ENCODE measurements around the gene WARS2.

The WARS2 gene

DNA sequence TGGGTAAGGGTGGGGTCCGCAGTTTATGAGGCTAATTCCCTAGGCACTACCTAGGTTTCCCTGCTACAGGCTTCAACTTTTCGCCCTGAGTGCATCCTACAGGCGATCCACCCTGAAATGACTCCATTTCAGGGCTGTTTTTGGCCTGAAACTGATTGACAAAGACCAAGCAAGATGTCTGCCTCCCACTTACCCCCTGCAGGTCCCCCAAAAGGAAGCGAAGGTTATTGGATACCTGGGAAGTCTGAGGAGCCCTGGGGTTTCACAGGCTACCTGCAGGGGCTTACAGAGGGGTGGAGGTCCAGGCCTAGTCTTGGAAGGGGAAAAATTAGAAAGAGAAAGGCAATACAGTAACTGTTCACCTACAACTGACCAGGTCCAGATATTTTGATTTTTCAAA lies 149.0 kb downstream of the WARS2 start:
- WGBS (ENCODE audit: extremely low coverage, insufficient coverage, low lambda C conversion rate) = no CpG with 5 or more reads among the region's 4 CpGs
- H3K9ac ChIP-seq (ENCODE audit: low read length) = no peak overlapping the region
- H4K5ac ChIP-seq (ENCODE audit: low read length) = no peak overlapping the region
- H3K4ac ChIP-seq (ENCODE audit: low read depth, low read length) = no peak overlapping the region
- no peak overlapping the region for H4K8ac ChIP-seq (ENCODE audit: low read depth, low read length)
- H2BK5ac ChIP-seq (ENCODE audit: low read length) = no peak overlapping the region
- H3K23ac ChIP-seq (ENCODE audit: low read length) = no peak overlapping the region
- no peaks in the 10 kb centered on the region for H3K79me1 ChIP-seq (ENCODE audit: low read length)
- H3K79me2 ChIP-seq (ENCODE audit: control insufficient read depth, insufficient read depth, low read length) = no peaks in the 10 kb centered on the region
- H2AK5ac ChIP-seq (ENCODE audit: low read length) = no peak overlapping the region
- no peak for DNase-seq
- peaks cover 6% of the 10 kb centered on the region for H3K4me1 ChIP-seq (ENCODE audit: control insufficient read depth, low read depth, low read length)
- no peak overlapping the region for H3K4me2 ChIP-seq (ENCODE audit: low read length)
- H2BK120ac ChIP-seq (ENCODE audit: low read depth, low read length) = no peak overlapping the region
- H3K4me3 ChIP-seq (ENCODE audit: low read length) = no peak overlapping the region
- H3K27ac ChIP-seq (ENCODE audit: low read depth, low read length) = no peak overlapping the region
- no peaks in the 10 kb centered on the region for H3K36me3 ChIP-seq (ENCODE audit: control insufficient read depth, insufficient read depth, low read length)
- H2BK15ac ChIP-seq (replicated peaks; ENCODE audit: low read depth) = no peak overlapping the region
- no peak overlapping the region for H3K18ac ChIP-seq (ENCODE audit: low read length)
- no peak overlapping the region for H3K56ac ChIP-seq (ENCODE audit: low read length)
- peaks cover 89% of the 10 kb centered on the region for H3K27me3 ChIP-seq (ENCODE audit: insufficient read depth, low read length, poor library complexity)

DNA sequence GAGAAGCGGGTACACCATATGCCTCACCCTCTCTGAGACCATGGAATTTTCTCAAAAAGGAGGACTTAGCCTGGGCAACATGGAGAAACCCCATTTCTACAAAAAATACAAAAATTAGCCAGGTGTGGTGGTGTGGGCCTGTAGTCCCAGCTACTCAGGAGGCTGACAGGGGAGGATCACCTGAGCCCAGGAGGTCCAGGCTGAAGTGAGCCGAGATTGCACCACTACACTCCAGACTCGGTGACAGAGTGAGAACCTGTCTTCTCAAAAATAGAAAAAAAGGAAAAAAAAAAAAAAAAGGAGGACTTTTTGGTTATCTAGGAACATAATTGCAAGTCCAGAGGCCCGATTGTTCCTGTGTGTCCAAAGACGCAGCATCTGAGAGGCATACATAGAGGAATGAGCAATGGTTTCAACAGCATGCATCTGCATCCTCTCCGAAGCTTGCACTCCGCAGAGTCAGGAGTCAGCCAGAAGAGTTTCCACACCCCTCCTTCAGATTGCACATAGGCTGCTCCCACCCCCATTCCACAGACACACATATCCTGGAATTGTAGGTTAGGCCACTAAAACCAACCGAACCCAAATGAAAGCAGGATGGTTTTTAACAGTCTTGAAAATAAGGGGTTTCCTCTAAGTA lies 149.8 kb downstream of the WARS2 start:
- Histone ChIP-seq H3K4ac (ENCODE audit: low read depth, low read length) (no peak overlapping the region), H3K27me3 (ENCODE audit: insufficient read depth, low read length, poor library complexity) (peaks cover 89% of the 10 kb centered on the region), H2BK5ac (ENCODE audit: low read length) (no peak overlapping the region), H2BK15ac (replicated peaks; ENCODE audit: low read depth) (no peak overlapping the region), H3K9ac (ENCODE audit: low read length) (no peak overlapping the region), H3K36me3 (ENCODE audit: control insufficient read depth, insufficient read depth, low read length) (no peaks in the 10 kb centered on the region), H3K4me3 (ENCODE audit: low read length) (no peak overlapping the region), H2BK120ac (ENCODE audit: low read depth, low read length) (no peak overlapping the region), H3K79me1 (ENCODE audit: low read length) (no peaks in the 10 kb centered on the region), H2AK5ac (ENCODE audit: low read length) (no peak overlapping the region), H3K23ac (ENCODE audit: low read length) (no peak overlapping the region), H3K79me2 (ENCODE audit: control insufficient read depth, insufficient read depth, low read length) (no peaks in the 10 kb centered on the region), H3K4me2 (ENCODE audit: low read length) (no peak overlapping the region), H3K27ac (ENCODE audit: low read depth, low read length) (no peak overlapping the region), H4K5ac (ENCODE audit: low read length) (no peak overlapping the region), H4K8ac (ENCODE audit: low read depth, low read length) (no peak overlapping the region), H3K4me1 (ENCODE audit: control insufficient read depth, low read depth, low read length) (peaks cover 6% of the 10 kb centered on the region), H3K18ac (ENCODE audit: low read length) (no peak overlapping the region), H3K56ac (ENCODE audit: low read length) (no peak overlapping the region)
- DNase-seq = no peak
- no CpG with 5 or more reads among the region's 8 CpGs for WGBS (ENCODE audit: extremely low coverage, insufficient coverage, low lambda C conversion rate)

DNA sequence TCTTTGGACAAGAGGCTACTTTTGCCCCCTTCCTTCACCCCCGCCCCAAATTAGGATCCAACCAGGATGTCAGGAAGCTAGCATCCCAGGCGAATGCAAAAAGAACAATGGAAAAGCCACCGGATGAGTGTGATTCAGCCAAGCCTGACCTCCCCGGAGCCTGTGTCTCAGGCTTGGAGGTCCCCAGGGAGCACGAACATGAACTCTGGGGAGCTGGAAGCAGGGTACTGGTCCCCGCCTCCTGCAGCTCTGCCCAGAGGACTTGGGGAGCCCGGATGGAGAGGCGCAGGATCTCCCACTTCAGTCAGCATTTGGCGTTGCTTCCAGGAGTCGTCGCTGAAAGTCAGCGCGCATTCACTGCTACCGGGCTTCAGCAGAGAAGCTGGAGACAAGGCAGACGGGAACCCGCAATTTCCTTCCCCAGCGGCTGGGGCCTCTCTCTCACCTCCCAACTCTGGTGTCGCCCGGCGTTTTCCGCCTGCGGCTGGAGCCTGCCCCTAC lies 150.5 kb downstream of the WARS2 start:
- no peak overlapping the region for H2BK15ac ChIP-seq (replicated peaks; ENCODE audit: low read depth)
- H3K9ac ChIP-seq (ENCODE audit: low read length) = peak overlapping the region; percentile 43
- peaks cover 89% of the 10 kb centered on the region for H3K27me3 ChIP-seq (ENCODE audit: insufficient read depth, low read length, poor library complexity)
- H3K18ac ChIP-seq (ENCODE audit: low read length) = peak overlapping the region; percentile 20
- peak overlapping the region; percentile 61 for H3K56ac ChIP-seq (ENCODE audit: low read length)
- H3K36me3 ChIP-seq (ENCODE audit: control insufficient read depth, insufficient read depth, low read length) = no peaks in the 10 kb centered on the region
- DNase-seq = peak; percentile 80
- no peak overlapping the region for H4K5ac ChIP-seq (ENCODE audit: low read length)
- H3K4me3 ChIP-seq (ENCODE audit: low read length) = no peak overlapping the region
- H3K4me2 ChIP-seq (ENCODE audit: low read length) = peak overlapping the region; percentile 48
- no peaks in the 10 kb centered on the region for H3K79me1 ChIP-seq (ENCODE audit: low read length)
- H3K79me2 ChIP-seq (ENCODE audit: control insufficient read depth, insufficient read depth, low read length) = no peaks in the 10 kb centered on the region
- no peak overlapping the region for H2BK5ac ChIP-seq (ENCODE audit: low read length)
- peaks cover 6% of the 10 kb centered on the region for H3K4me1 ChIP-seq (ENCODE audit: control insufficient read depth, low read depth, low read length)
- no peak overlapping the region for H3K27ac ChIP-seq (ENCODE audit: low read depth, low read length)
- H2BK120ac ChIP-seq (ENCODE audit: low read depth, low read length) = no peak overlapping the region
- no CpG with 5 or more reads among the region's 22 CpGs for WGBS (ENCODE audit: extremely low coverage, insufficient coverage, low lambda C conversion rate)
- H3K23ac ChIP-seq (ENCODE audit: low read length) = no peak overlapping the region
- no peak overlapping the region for H3K4ac ChIP-seq (ENCODE audit: low read depth, low read length)
- no peak overlapping the region for H2AK5ac ChIP-seq (ENCODE audit: low read length)
- H4K8ac ChIP-seq (ENCODE audit: low read depth, low read length) = no peak overlapping the region

DNA sequence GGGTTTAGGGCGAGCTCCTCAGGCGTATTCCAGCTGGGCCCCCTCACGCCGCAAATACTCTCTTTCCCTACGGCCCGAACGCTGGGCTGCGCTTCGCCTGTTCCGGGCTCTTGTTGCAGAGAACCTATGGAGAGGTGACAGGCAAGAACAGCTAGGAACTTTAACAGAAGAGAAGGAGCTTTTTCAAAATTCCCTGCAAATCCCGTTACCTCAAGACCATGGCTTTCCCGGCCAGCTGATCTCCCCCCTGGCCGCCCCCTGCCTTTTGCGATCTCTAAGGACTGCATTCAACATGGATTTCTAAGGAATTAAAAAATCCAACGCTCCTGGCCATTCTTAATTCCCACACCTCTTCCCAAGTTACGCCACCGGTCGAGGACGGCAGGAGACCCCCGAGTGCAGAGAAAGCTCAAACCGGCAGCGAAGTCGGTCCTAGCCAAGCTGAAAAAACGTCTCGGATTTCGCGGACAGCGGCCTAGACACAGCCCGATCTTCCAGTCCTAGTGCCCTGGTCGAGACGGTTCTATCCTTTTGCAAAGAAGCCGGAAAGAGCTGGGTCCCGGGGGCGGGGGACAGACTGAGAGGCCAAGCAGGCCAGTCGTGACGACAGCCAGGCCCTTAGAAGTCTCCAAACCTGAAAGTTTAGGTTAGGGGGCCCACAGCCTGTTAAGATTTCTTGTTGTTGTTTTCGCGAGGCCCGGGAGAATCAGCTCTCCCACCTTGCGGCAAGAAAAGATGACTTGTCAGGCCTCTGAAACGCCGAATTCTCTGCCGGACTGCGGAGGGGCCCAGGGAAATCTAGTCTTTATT lies 151.2 kb downstream of the WARS2 start:
- Histone ChIP-seq H2AK5ac (ENCODE audit: low read length) (no peak overlapping the region), H3K4me1 (ENCODE audit: control insufficient read depth, low read depth, low read length) (peaks cover 6% of the 10 kb centered on the region), H3K27ac (ENCODE audit: low read depth, low read length) (no peak overlapping the region), H4K8ac (ENCODE audit: low read depth, low read length) (no peak overlapping the region), H3K18ac (ENCODE audit: low read length) (no peak overlapping the region), H2BK15ac (replicated peaks; ENCODE audit: low read depth) (no peak overlapping the region), H3K79me2 (ENCODE audit: control insufficient read depth, insufficient read depth, low read length) (no peaks in the 10 kb centered on the region), H3K36me3 (ENCODE audit: control insufficient read depth, insufficient read depth, low read length) (no peaks in the 10 kb centered on the region), H3K9ac (ENCODE audit: low read length) (peak overlapping the region; percentile 17), H2BK120ac (ENCODE audit: low read depth, low read length) (no peak overlapping the region), H3K27me3 (ENCODE audit: insufficient read depth, low read length, poor library complexity) (peaks cover 83% of the 10 kb centered on the region), H3K4ac (ENCODE audit: low read depth, low read length) (no peak overlapping the region), H3K4me3 (ENCODE audit: low read length) (no peak overlapping the region), H4K5ac (ENCODE audit: low read length) (no peak overlapping the region), H3K23ac (ENCODE audit: low read length) (no peak overlapping the region), H3K56ac (ENCODE audit: low read length) (peak overlapping the region; percentile 68), H2BK5ac (ENCODE audit: low read length) (no peak overlapping the region), H3K79me1 (ENCODE audit: low read length) (no peaks in the 10 kb centered on the region), H3K4me2 (ENCODE audit: low read length) (peak overlapping the region; percentile 25)
- WGBS (ENCODE audit: extremely low coverage, insufficient coverage, low lambda C conversion rate) = no CpG with 5 or more reads among the region's 44 CpGs
- peak; percentile 79 for DNase-seq

DNA sequence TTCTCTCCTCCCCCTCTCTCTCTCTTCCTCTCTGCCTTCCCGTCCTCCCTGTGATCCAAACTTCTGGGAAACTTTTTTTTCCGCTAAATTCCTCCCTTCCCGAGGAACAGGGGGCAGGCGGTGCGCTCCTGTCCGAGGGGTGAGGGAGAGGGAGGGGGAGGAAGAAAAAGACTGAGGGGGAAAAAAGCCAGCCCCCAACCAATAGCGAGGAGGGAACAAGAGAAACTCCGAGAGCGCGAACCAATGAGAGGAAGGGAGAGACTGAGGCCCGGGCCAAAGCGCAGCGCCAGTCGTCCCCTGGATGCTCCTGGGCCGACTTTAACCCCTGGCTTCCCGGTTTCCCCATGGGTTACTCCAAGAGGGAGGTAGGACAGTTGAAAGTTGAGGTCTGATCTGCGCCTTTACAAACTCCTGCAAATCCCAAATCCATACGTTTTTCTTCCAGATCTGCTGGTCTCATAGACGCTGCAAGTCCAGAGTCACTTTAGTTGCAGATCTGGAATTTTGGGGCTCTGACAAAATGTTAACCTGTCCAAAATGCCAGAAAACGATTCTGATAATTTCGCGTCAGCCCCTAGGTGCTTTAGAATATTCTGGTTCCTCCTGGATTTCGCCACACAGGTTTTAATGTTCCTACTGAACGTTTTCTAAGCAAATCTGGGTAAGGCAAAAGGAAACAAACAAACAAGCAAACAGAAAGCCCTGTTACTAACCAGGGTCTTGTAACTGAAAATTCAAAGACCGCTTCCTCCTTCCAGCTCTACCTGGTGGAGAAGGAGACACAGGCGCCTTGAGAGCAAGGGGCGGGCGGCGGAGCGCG lies 152.1 kb downstream of the WARS2 start, which contains the start of gene TBX15:
TBX15 (minus strand) TSS at position 158 of the 820 bp plus-strand sequence. CDS start 548 bp downstream, outside the sequence.
- Histone ChIP-seq H3K36me3 (ENCODE audit: control insufficient read depth, insufficient read depth, low read length) (no peaks in the 10 kb centered on the region), H3K4me2 (ENCODE audit: low read length) (peak within 1 kb of the TSS; percentile 91), H3K4me1 (ENCODE audit: control insufficient read depth, low read depth, low read length) (peaks cover 6% of the 10 kb centered on the region), H3K4ac (ENCODE audit: low read depth, low read length) (no peak within 1 kb of the TSS), H2BK5ac (ENCODE audit: low read length) (no peak within 1 kb of the TSS), H3K79me2 (ENCODE audit: control insufficient read depth, insufficient read depth, low read length) (no peaks in the 10 kb centered on the region), H2AK5ac (ENCODE audit: low read length) (no peak within 1 kb of the TSS), H3K79me1 (ENCODE audit: low read length) (no peaks in the 10 kb centered on the region), H3K9ac (ENCODE audit: low read length) (peak within 1 kb of the TSS; percentile 57), H4K5ac (ENCODE audit: low read length) (no peak within 1 kb of the TSS), H3K56ac (ENCODE audit: low read length) (peak within 1 kb of the TSS; percentile 82), H3K27ac (ENCODE audit: low read depth, low read length) (no peak within 1 kb of the TSS), H2BK120ac (ENCODE audit: low read depth, low read length) (no peak within 1 kb of the TSS), H3K27me3 (ENCODE audit: insufficient read depth, low read length, poor library complexity) (peaks cover 83% of the 10 kb centered on the region), H3K4me3 (ENCODE audit: low read length) (peak within 1 kb of the TSS; percentile 27), H3K18ac (ENCODE audit: low read length) (no peak within 1 kb of the TSS), H2BK15ac (replicated peaks; ENCODE audit: low read depth) (no peak within 1 kb of the TSS), H4K8ac (ENCODE audit: low read depth, low read length) (no peak within 1 kb of the TSS), H3K23ac (ENCODE audit: low read length) (no peak within 1 kb of the TSS)
- WGBS (ENCODE audit: extremely low coverage, insufficient coverage, low lambda C conversion rate) = no CpG with 5 or more reads among the region's 31 CpGs
- DNase-seq = peak; percentile 75

Measured in mesendoderm (in vitro differentiated cells).